SK-N-SH treated with all-trans-retinoic acid at 6 μM for 48 hours (cell line): ENCODE measurements around the gene SRMS.

ENCODE experiments used
- ARNTL ChIP-seq: fragments of 450-650 bp; formaldehyde crosslinking; IDR thresholded peaks from 2 replicates; pipeline ENCODE4 v1.5.0; 2020; ENCODE audit warnings: low read depth, mild to moderate bottlenecking, moderate library complexity, borderline replicate concordance
- OSR1 ChIP-seq: fragments of 250-450 bp; sonication (Bioruptor Pico); IDR thresholded peaks from 2 replicates; pipeline ENCODE4 v1.8.0; 2022; ENCODE audit warnings: moderate library complexity, mild to moderate bottlenecking, inconsistent platforms
- ZFP3 ChIP-seq: fragments of 250-450 bp; sonication (Bioruptor Pico); IDR thresholded peaks from 2 replicates; pipeline ENCODE4 v1.5.0; 2020; ENCODE audit warnings: mild to moderate bottlenecking, moderate library complexity
- ZFP30 ChIP-seq: fragments of 450-650 bp; formaldehyde crosslinking; IDR thresholded peaks from 2 replicates; pipeline ENCODE4 v1.5.0; 2022; ENCODE audit warnings: mild to moderate bottlenecking, moderate library complexity
- ZNF70 ChIP-seq: fragments of 450-650 bp; formaldehyde crosslinking; IDR thresholded peaks from 2 replicates; pipeline ENCODE4 v1.5.0; 2020; ENCODE audit warnings: mild to moderate bottlenecking, moderate library complexity
- TF ChIP-seq, protein P1 (sequence below): fragments of 250-450 bp; sonication (Bioruptor Pico); IDR thresholded peaks from 2 replicates; pipeline ENCODE4 v1.8.0; 2020; ENCODE audit warnings: mild to moderate bottlenecking, moderate library complexity, borderline replicate concordance
- TF ChIP-seq, protein P2 (sequence below): fragments of 250-450 bp; sonication (Bioruptor Pico); IDR thresholded peaks from 2 replicates; pipeline ENCODE4 v1.5.0; 2020; ENCODE audit warnings: mild to moderate bottlenecking, moderate library complexity

GRCh38 chr20:63527184-63527583, 20.4 kb downstream of the SRMS start:
- TF ChIP-seq ZFP3 (CRISPR knock-in tag) (no peak), ZNF70 (CRISPR knock-in tag) (no peak), ZFP30 (no peak), OSR1 (no peak), ARNTL (no peak)
- TF ChIP-seq, protein P1, sequence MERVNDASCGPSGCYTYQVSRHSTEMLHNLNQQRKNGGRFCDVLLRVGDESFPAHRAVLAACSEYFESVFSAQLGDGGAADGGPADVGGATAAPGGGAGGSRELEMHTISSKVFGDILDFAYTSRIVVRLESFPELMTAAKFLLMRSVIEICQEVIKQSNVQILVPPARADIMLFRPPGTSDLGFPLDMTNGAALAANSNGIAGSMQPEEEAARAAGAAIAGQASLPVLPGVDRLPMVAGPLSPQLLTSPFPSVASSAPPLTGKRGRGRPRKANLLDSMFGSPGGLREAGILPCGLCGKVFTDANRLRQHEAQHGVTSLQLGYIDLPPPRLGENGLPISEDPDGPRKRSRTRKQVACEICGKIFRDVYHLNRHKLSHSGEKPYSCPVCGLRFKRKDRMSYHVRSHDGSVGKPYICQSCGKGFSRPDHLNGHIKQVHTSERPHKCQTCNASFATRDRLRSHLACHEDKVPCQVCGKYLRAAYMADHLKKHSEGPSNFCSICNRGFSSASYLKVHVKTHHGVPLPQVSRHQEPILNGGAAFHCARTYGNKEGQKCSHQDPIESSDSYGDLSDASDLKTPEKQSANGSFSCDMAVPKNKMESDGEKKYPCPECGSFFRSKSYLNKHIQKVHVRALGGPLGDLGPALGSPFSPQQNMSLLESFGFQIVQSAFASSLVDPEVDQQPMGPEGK (CRISPR knock-in tag), result no peak
- TF ChIP-seq, protein P2, sequence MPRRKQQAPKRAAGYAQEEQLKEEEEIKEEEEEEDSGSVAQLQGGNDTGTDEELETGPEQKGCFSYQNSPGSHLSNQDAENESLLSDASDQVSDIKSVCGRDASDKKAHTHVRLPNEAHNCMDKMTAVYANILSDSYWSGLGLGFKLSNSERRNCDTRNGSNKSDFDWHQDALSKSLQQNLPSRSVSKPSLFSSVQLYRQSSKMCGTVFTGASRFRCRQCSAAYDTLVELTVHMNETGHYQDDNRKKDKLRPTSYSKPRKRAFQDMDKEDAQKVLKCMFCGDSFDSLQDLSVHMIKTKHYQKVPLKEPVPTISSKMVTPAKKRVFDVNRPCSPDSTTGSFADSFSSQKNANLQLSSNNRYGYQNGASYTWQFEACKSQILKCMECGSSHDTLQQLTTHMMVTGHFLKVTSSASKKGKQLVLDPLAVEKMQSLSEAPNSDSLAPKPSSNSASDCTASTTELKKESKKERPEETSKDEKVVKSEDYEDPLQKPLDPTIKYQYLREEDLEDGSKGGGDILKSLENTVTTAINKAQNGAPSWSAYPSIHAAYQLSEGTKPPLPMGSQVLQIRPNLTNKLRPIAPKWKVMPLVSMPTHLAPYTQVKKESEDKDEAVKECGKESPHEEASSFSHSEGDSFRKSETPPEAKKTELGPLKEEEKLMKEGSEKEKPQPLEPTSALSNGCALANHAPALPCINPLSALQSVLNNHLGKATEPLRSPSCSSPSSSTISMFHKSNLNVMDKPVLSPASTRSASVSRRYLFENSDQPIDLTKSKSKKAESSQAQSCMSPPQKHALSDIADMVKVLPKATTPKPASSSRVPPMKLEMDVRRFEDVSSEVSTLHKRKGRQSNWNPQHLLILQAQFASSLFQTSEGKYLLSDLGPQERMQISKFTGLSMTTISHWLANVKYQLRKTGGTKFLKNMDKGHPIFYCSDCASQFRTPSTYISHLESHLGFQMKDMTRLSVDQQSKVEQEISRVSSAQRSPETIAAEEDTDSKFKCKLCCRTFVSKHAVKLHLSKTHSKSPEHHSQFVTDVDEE (CRISPR knock-in tag), result no peak
